Adipose tissue (tissue), 3 donors: ENCODE results near the gene DDX18. TPM values are rescaled to one million over a fixed set of nuclear protein-coding genes. Genes with fewer than 3 reads are reported as not detected.

Experiments used
- H3K27ac ChIP-seq: one replicate; pipeline ENCODE4 v1.5.1; 2013; ENCODE audit warnings: low read depth, low read length
- WGBS, 3 donors: extraction: QIAGEN DNeasy Blood & Tissue Kit; methylation state at CpG; one replicate each; pipeline ENCODE4 v1.1.7; 2013; 5-methylcytosine and 5-hydroxymethylcytosine counted together
- polyA plus RNA-seq, 3 donors: library from polyadenylated mRNA; stranded (reverse); fragments of 200-250 nt; gene quantifications; one replicate each; pipeline ENCODE4 v1.2.3, GENCODE V29; 2013
- donor health status: healthy with polysubstance abuse.
- donor health status: Bipolar disorder and iron deficiency.
- donor health status: healthy.

The DDX18 gene
- polyA plus RNA-seq, 3 donors = 13.4 to 31.4 (median 20.0) TPM

GRCh38 chr2:117862459-117862858, 48.0 kb downstream of the DDX18 start:
- H3K27ac ChIP-seq = no peak overlapping the region

- 17 to 23% (median 21%) methylated on average over 1 of the region's 1 CpG for WGBS, 3 donors
Measured at GRCh38 chr2:117875786-117876185, 61.3 kb downstream of the DDX18 start.

GRCh38 chr2:117879003-117879402, 64.5 kb downstream of the DDX18 start:
- 77 to 90% (median 89%) methylated on average over 2 of the region's 2 CpGs for WGBS, 3 donors
- no peak overlapping the region for H3K27ac ChIP-seq

More at GRCh38 chr2:117875786-117876185, 61.3 kb downstream of the DDX18 start:
- no peak overlapping the region for H3K27ac ChIP-seq

Other genes starting within 250 kb of the DDX18 start
- gene CCDC93, start 199.4 kb downstream of the DDX18 start, polyA plus RNA-seq = 1 to 10 TPM; 6.7 to 7.4 (median 7.1) TPM